Activated CD4-positive, alpha-beta T cell treated with anti-CD3 and anti-CD28 coated beads, Interleukin-2, amount 50 U/mL, for 1 hour (primary cell): ENCODE results near the gene NCMAP.

Experiments used
- DNase-seq: peaks from one replicate; pipeline ENCODE4 v3.0.0-alpha.2; 2020

NCMAP gene

GRCh38 chr1:24575905-24576587 is 20.2 kb downstream of the NCMAP start:
- no peak for DNase-seq

- no peak for DNase-seq
These were observed 23.0 kb downstream of the NCMAP start for GRCh38 chr1:24578846-24579245.

GRCh38 chr1:24580756-24581155 is 24.9 kb downstream of the NCMAP start:
- no peak for DNase-seq

- no peak for DNase-seq
These were observed 28.3 kb downstream of the NCMAP start for GRCh38 chr1:24584171-24584647.

GRCh38 chr1:24586119-24586518 is 30.2 kb downstream of the NCMAP start:
- DNase-seq, result no peak

- DNase-seq, result peak; percentile 28
These were observed 31.3 kb downstream of the NCMAP start for GRCh38 chr1:24586970-24587820.

- no peak for DNase-seq
These were observed 32.7 kb downstream of the NCMAP start for GRCh38 chr1:24588573-24588972.

- no peak for DNase-seq
These were observed 33.3 kb downstream of the NCMAP start for GRCh38 chr1:24589200-24589599.

GRCh38 chr1:24591781-24592180 is 35.9 kb downstream of the NCMAP start:
- DNase-seq, result no peak

- no peak for DNase-seq
These were observed 38.4 kb downstream of the NCMAP start for GRCh38 chr1:24594328-24594598.

GRCh38 chr1:24596401-24596880 is 40.6 kb downstream of the NCMAP start:
- DNase-seq, result no peak

- no peak for DNase-seq
These were observed 43.4 kb downstream of the NCMAP start for GRCh38 chr1:24599265-24599664.

GRCh38 chr1:24600551-24600950 is 44.7 kb downstream of the NCMAP start:
- no peak for DNase-seq

GRCh38 chr1:24605534-24606295 is 49.8 kb downstream of the NCMAP start:
- DNase-seq, result no peak

GRCh38 chr1:24606296-24606605 is 50.4 kb downstream of the NCMAP start:
- no peak for DNase-seq

- DNase-seq, result no peak
These were observed 50.7 kb downstream of the NCMAP start for GRCh38 chr1:24606621-24607020.

- no peak for DNase-seq
These were observed 54.1 kb downstream of the NCMAP start for GRCh38 chr1:24609949-24610517.

- no peak for DNase-seq
These were observed 63.5 kb downstream of the NCMAP start for GRCh38 chr1:24619376-24619775.

- DNase-seq, result no peak
These were observed 64.8 kb downstream of the NCMAP start for GRCh38 chr1:24620678-24621077.

- DNase-seq, result no peak
These were observed 65.2 kb downstream of the NCMAP start for GRCh38 chr1:24621121-24621520.

- DNase-seq, result no peak
These were observed 66.3 kb downstream of the NCMAP start for GRCh38 chr1:24622218-24622617.

GRCh38 chr1:24632832-24633175 is 76.9 kb downstream of the NCMAP start:
- no peak for DNase-seq

GRCh38 chr1:24635195-24635843 is 79.4 kb downstream of the NCMAP start:
- DNase-seq, result no peak
